ENCODE measurements around the gene PRDM16. TPM values are rescaled to one million over a fixed set of nuclear protein-coding genes. Genes with fewer than 3 reads are reported as not detected.

PRDM16 gene
- total and polyA plus RNA-seq, 8 donors: 9.6 to 18.0 (median 14.7) TPM

GRCh38 chr1:3313576-3313950 lies 244.6 kb downstream of the PRDM16 start:
- Histone ChIP-seq H3K27ac (peak overlapping the region; percentile 79 to 89), H3K36me3 (no peaks in the 10 kb centered on the region), H3K4me1 (peaks cover 20 to 30% of the 10 kb centered on the region in 2 donors), H3K9me3 (peaks cover 0 to 2% of the 10 kb centered on the region in 2 donors), H3K4me3 (no peak overlapping the region), H3K27me3 (peaks cover 0 to 61% of the 10 kb centered on the region in 2 donors)
- intact Hi-C loops (cut with DNase I): no loop called here
- DNase-seq (peak; percentile 78 to 91 (median 86)), ATAC-seq (peak; percentile 81)
- TF ChIP-seq CTCF (IDR thresholded peaks at IDR 0.05): no peak

GRCh38 chr1:3314491-3315381 lies 245.7 kb downstream of the PRDM16 start:
- Histone ChIP-seq H3K4me3 (no peak overlapping the region), H3K27me3 (peaks cover 0 to 49% of the 10 kb centered on the region in 2 donors), H3K9me3 (peaks cover 0 to 2% of the 10 kb centered on the region in 2 donors), H3K4me1 (peaks cover 20 to 30% of the 10 kb centered on the region in 2 donors), H3K36me3 (no peaks in the 10 kb centered on the region), H3K27ac (peak overlapping the region in 1 of 2 donors; percentile 89)
- no peak for TF ChIP-seq CTCF (IDR thresholded peaks at IDR 0.05)
- DNase-seq (peak in 3 of 4 donors; percentile 21 to 80 (median 63)), ATAC-seq (no peak)
- intact Hi-C loops (cut with DNase I): no loop called here

GRCh38 chr1:3315399-3316339 lies 246.7 kb downstream of the PRDM16 start:
- intact Hi-C loops (cut with DNase I): no loop called here
- peaks cover 26 to 30% of the 10 kb centered on the region in 2 donors for H3K4me1 ChIP-seq
- H3K9me3 ChIP-seq: peaks cover 0 to 2% of the 10 kb centered on the region in 2 donors
- no peak overlapping the region for H3K4me3 ChIP-seq
- no peak for TF ChIP-seq CTCF (IDR thresholded peaks at IDR 0.05)
- DNase-seq (peak in 1 of 4 donors; percentile 20), ATAC-seq (no peak)
- H3K27ac ChIP-seq: no peak overlapping the region
- H3K27me3 ChIP-seq: peaks cover 0 to 41% of the 10 kb centered on the region in 2 donors
- H3K36me3 ChIP-seq: no peaks in the 10 kb centered on the region

GRCh38 chr1:3316340-3316943 lies 247.4 kb downstream of the PRDM16 start:
- no peak overlapping the region for H3K4me3 ChIP-seq
- intact Hi-C loops (cut with DNase I): no loop called here
- no peaks in the 10 kb centered on the region for H3K36me3 ChIP-seq
- H3K27ac ChIP-seq: peak overlapping the region in 1 of 2 donors; percentile 5
- DNase-seq (peak in 1 of 4 donors; percentile 3), ATAC-seq (no peak)
- H3K27me3 ChIP-seq: peaks cover 0 to 35% of the 10 kb centered on the region in 2 donors
- H3K9me3 ChIP-seq: peaks cover 0 to 2% of the 10 kb centered on the region in 2 donors
- H3K4me1 ChIP-seq: peaks cover 26 to 30% of the 10 kb centered on the region in 2 donors
- TF ChIP-seq CTCF (IDR thresholded peaks at IDR 0.05): no peak

All from left lung (tissue), 10 donors.